BLaER1 (cell line): ENCODE results near the gene ZNF850.
"Not testable (repeated sequence)": the region's sequence is repeated elsewhere in the genome, so short reads cannot be mapped to it uniquely, and the experiment has no call there.

Experiments
- H3K27ac ChIP-seq: shearing (Covaris generic); formaldehyde crosslinking; 2 replicates; pipeline ENCODE4 v1.8.1; 2022
- H3K27me3 ChIP-seq: shearing (Covaris generic); formaldehyde crosslinking; 2 replicates; pipeline ENCODE4 v1.8.1; 2022
- H3K36me3 ChIP-seq: shearing (Covaris generic); formaldehyde crosslinking; 2 replicates; pipeline ENCODE4 v1.8.1; 2022
- H3K4me1 ChIP-seq: shearing (Covaris generic); formaldehyde crosslinking; 2 replicates; pipeline ENCODE4 v1.8.1; 2022
- H3K4me2 ChIP-seq: shearing (Covaris generic); formaldehyde crosslinking; 2 replicates; pipeline ENCODE4 v1.8.1; 2022
- H3K4me3 ChIP-seq: shearing (Covaris generic); formaldehyde crosslinking; 2 replicates; pipeline ENCODE4 v1.8.1; 2022
- H3K9ac ChIP-seq: shearing (Covaris generic); formaldehyde crosslinking; 2 replicates; pipeline ENCODE4 v1.8.1; 2022
- H3K9me3 ChIP-seq: shearing (Covaris generic); formaldehyde crosslinking; 2 replicates; pipeline ENCODE4 v1.8.1; 2022
- H4K20me1 ChIP-seq: shearing (Covaris generic); formaldehyde crosslinking; 2 replicates; pipeline ENCODE4 v1.8.1; 2022
- Cebpa-rat ChIP-seq: shearing (Covaris generic); IDR thresholded peaks from 2 replicates; pipeline ENCODE4 v1.8.1; 2022

The ZNF850 gene

DNA sequence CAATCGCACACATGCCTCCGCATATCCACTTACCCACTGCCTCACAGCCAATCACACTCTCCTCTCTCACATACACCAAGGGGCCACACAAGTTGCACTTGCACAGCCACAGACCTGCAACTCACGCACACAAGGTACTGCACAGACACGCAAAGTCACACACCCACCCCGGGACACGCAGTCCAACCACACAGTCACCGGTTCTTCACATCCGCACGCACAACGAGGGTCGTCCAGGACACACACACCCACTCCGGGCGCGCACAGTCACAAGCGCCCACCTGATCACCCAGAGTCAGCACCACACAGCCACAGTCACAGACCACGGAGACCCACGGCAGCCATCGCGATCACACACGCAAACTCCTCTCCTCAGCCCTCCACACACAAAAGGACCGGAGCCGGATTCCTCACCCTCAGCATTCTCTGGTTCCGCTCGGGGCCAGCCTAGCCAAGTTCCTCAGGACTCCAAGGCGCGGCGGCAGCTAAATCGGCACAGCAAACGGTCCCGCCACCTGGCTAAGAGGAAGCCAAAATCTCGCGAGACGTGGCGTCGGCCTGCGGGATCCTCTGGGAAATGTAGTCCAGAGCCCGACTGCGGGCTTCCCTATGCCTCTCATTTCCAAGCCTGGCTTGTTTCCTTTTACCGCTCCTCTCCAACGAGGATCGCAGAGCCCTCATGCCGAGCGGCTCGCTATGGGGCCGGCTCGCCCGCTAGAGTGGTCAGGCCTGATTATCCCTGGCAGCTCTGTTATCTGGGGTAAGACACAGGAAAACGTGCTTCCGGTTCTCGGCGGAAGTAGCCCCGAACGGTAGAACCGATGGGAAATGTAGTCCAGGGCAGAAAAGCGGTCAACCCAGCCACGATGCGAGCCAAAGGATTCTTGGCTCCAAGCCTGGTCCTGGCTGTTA is at the start of gene ZNF850:
Gene ZNF850 (minus strand): TSS at position 497 of the 912 bp plus-strand sequence. CDS start 10,201 bp downstream, outside the sequence.
- Histone ChIP-seq H3K4me1 (peaks cover 10% of the 10 kb centered on the region), H3K9me3 (peaks cover 71% of the 10 kb centered on the region), H3K9ac (peak within 1 kb of the TSS; percentile 83), H4K20me1 (no peaks in the 10 kb centered on the region), H3K27me3 (no peaks in the 10 kb centered on the region), H3K4me2 (peak within 1 kb of the TSS; percentile 84), H3K27ac (peak within 1 kb of the TSS; percentile 87), H3K4me3 (peak within 1 kb of the TSS; percentile 84), H3K36me3 (peaks cover 43% of the 10 kb centered on the region)
- no peak for TF ChIP-seq Cebpa-rat

DNA sequence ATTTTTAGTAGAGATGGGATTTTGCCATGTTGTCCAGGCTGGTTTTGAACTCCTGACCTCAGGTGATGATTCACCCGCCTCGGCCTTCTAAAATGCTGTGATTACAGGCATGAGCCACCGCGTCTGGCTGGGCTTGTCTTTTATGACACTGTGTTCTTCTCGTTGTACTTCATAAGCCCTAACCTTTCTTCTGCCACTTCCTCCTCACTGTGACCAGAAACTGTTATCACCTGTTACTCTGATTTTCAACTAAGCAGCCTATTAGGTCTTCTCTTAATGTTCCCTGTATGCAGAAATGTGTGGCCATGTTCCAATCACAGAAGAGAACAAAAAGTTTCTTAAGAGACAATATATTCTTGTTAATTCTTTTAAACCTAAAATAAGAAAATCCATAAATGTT is 49.2 kb upstream of the ZNF850 start:
- Histone ChIP-seq H3K4me1 (no peaks in the 10 kb centered on the region), H4K20me1 (no peaks in the 10 kb centered on the region), H3K36me3 (peaks cover 100% of the 10 kb centered on the region), H3K4me2 (no peak overlapping the region), H3K27ac (no peak overlapping the region), H3K4me3 (no peak overlapping the region), H3K27me3 (no peaks in the 10 kb centered on the region), H3K9me3 (peaks cover 100% of the 10 kb centered on the region), H3K9ac (no peak overlapping the region)
- no peak for TF ChIP-seq Cebpa-rat

DNA sequence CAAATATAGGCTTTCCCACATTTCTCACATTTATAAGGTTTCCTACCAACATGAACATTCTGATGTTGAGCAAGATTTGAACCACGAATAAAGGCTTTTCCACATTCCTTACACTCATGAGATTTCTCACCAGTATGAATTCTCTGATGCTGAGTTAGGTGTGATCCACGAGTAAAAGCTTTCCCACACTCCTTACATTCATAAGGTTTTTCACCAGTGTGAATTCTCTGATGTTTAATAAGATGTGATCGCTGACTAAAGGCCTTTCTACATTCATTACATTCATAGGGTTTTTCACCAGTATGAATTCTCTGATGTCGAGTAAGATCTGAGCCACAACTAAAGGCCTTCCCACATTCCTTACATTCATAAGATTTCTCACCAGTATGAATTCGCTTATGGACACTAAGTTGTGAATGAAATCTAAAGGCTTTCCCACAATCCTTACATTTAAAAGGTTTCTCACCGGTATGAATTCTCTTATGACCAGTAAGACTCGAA is 46.6 kb upstream of the ZNF850 start:
- H3K9me3 ChIP-seq: peaks cover 100% of the 10 kb centered on the region

DNA sequence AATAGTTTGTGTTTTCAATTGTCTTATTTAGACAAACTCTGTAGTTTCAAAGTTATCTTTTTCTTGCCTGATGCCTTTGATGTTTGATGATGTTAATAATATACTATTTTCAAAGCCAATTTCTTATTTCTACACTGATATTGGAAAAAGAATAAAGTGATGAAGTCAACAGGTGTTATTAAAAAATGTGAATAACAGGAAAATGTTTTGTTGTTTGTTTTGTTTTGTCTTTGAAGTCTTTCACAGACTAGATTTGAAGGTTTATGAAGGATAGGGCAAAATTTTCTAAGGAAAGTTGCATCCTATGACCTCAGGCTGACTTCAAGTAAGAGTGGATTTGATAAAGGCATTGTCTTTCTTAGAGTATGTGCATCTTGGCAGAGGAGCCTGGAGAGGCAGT is 34.4 kb upstream of the ZNF850 start:
- TF ChIP-seq Cebpa-rat: no peak
- Histone ChIP-seq H3K9me3 (peaks cover 98% of the 10 kb centered on the region), H3K9ac (no peak overlapping the region), H3K4me3 (no peak overlapping the region), H3K4me2 (no peak overlapping the region), H3K27me3 (no peaks in the 10 kb centered on the region), H3K36me3 (peaks cover 93% of the 10 kb centered on the region), H3K27ac (no peak overlapping the region), H3K4me1 (no peaks in the 10 kb centered on the region), H4K20me1 (no peaks in the 10 kb centered on the region)

More for the DNA sequence above, 46.6 kb upstream of the ZNF850 start:
- TF ChIP-seq Cebpa-rat: no peak
- no peak overlapping the region for H3K4me2 ChIP-seq
- H3K4me1 ChIP-seq: no peaks in the 10 kb centered on the region
- no peak overlapping the region for H3K9ac ChIP-seq
- H3K36me3 ChIP-seq: peaks cover 100% of the 10 kb centered on the region
- H3K27me3 ChIP-seq: no peaks in the 10 kb centered on the region
- no peak overlapping the region for H3K27ac ChIP-seq
- H4K20me1 ChIP-seq: no peaks in the 10 kb centered on the region
- peak overlapping the region; percentile 28; the same call in 1 of the 2 replicates for H3K4me3 ChIP-seq

DNA sequence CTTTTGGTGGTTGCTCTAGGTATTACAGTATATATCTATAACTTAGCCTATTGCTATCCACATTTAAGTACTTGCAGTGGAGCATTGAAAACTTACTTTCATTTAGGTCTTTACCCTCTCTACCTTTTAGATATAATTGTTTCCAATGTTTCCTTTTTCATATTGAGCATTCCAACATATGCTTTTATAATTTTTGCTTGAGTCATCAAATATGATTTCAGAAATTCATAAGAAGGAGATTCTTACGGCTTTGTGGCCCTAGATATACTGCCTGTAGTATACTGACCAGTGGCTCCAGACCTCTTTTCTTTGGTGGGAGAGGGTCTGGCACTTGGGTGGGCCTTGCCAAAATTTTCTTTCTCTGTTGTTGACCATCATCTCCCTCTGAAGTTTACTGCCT is 32.8 kb upstream of the ZNF850 start:
- Histone ChIP-seq H4K20me1 (no peaks in the 10 kb centered on the region), H3K36me3 (peaks cover 100% of the 10 kb centered on the region)
- no peak for TF ChIP-seq Cebpa-rat

DNA sequence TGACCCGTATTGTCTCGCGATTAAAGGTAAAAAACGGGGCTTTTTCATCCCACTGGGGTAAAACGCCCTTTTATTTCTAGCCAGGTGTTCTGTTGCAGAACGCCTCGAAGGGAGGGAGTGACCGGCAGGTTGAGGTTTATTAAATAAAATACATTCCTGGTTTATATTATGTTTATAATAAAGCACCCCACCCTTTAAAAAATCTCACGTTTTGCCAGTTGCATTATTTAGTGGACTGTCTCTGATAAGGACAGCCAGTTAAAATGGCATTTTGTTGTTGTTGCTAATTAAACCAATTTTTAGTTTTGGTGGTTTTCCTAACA is 25.1 kb upstream of the ZNF850 start:
- H3K9me3 ChIP-seq: peaks cover 77% of the 10 kb centered on the region
- no peak for TF ChIP-seq Cebpa-rat
- no peaks in the 10 kb centered on the region for H3K27me3 ChIP-seq
- H3K4me3 ChIP-seq: peak overlapping the region; percentile 82
- peaks cover 10% of the 10 kb centered on the region for H3K4me1 ChIP-seq
- peaks cover 42% of the 10 kb centered on the region for H3K36me3 ChIP-seq
- H3K27ac ChIP-seq: peak overlapping the region; percentile 88
- H3K4me2 ChIP-seq: peak overlapping the region; percentile 69
- no peaks in the 10 kb centered on the region for H4K20me1 ChIP-seq
- peak overlapping the region; percentile 87 for H3K9ac ChIP-seq

More for the DNA sequence above, 32.8 kb upstream of the ZNF850 start:
- Histone ChIP-seq H3K27me3 (no peaks in the 10 kb centered on the region), H3K4me1 (no peaks in the 10 kb centered on the region), H3K27ac (no peak overlapping the region), H3K9ac (no peak overlapping the region), H3K4me2 (no peak overlapping the region), H3K4me3 (no peak overlapping the region), H3K9me3 (peaks cover 98% of the 10 kb centered on the region)

DNA sequence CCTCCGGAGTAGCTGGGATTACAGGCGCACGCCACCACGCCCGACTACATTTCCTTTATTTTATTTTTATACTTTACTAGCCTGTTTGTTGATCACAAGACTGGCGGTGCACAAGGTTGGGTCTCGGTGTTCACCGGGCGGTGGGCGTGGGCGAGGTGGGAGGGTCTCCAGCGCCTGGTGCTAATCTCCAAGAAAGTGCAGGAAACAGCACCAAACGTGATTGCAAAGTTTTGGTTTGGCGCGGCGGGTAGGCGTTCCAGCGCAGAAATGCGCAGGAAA is 24.0 kb upstream of the ZNF850 start:
- peaks cover 77% of the 10 kb centered on the region for H3K9me3 ChIP-seq
- H3K27ac ChIP-seq: peak overlapping the region; percentile 88
- peaks cover 10% of the 10 kb centered on the region for H3K4me1 ChIP-seq
- H4K20me1 ChIP-seq: no peaks in the 10 kb centered on the region
- no peak for TF ChIP-seq Cebpa-rat
- H3K9ac ChIP-seq: peak overlapping the region; percentile 61
- H3K4me2 ChIP-seq: peak overlapping the region; percentile 63
- no peaks in the 10 kb centered on the region for H3K27me3 ChIP-seq
- H3K4me3 ChIP-seq: peak overlapping the region; percentile 82
- H3K36me3 ChIP-seq: peaks cover 31% of the 10 kb centered on the region

DNA sequence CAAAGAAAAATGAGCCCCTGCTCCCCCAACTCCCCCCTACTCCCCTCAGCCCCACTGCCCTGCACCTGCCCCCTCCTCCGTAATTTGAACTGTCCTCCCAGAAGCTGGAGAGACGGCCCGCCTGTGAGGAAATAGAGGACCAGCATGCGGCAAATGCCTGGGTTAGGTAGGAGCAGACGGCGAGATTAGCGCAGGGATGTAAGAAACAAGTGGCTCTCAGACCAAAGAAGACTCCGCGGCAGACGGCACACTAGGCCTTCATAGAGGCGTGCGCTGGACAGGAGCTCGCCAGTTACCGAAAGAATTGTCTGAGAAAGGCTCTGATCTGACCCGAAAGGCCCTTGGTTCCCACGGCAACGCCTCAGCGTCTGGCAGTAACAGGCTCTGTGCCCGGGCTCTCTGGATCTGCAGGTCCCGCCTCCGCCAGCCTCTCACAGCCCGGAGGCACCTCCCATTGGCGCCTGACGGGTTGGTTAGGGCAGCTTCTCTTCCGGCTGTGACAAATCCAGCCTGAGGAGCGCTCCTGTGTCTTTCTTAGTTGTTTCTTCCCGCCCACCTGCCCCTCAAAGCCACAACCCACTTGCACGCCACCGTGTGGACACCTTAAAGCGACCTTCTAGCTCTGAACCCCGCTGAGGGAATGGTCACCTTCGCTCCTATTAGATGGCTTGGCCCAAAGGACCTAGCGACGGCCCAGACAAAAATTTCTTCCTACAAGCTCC is 19.0 kb upstream of the ZNF850 start:
- not testable (repeated sequence) for H3K4me2 ChIP-seq, H3K4me3 ChIP-seq

DNA sequence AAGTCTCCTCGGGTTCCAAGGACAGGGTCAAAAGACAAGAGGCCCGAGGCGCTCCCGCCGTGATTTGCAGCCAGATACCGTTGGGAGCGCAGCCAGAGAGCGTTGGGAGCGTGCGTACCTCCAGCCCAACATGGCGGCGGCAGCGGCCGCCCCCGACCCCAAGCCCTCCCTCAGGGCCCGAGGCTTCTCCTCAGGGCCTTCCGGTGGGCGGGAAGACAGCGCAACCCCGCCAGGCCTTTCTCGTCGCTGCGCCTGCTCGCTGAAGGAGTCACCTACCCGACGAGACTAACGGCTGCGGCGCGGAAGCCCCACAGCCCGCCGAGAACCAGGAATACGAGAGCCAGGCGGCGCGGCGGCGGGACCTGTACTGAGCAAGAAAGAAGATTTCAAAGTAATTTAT is 3.2 kb upstream of the ZNF850 start:
- Histone ChIP-seq H3K4me3 (no peak overlapping the region), H3K9ac (no peak overlapping the region), H3K27me3 (no peaks in the 10 kb centered on the region), H4K20me1 (no peaks in the 10 kb centered on the region), H3K36me3 (peaks cover 25% of the 10 kb centered on the region), H3K9me3 (peaks cover 70% of the 10 kb centered on the region), H3K4me1 (peaks cover 8% of the 10 kb centered on the region), H3K4me2 (no peak overlapping the region), H3K27ac (no peak overlapping the region)
- no peak for TF ChIP-seq Cebpa-rat

More for the DNA sequence above, 19.0 kb upstream of the ZNF850 start:
- not testable (repeated sequence) for H3K36me3 ChIP-seq, H3K4me1 ChIP-seq, H3K27me3 ChIP-seq, H4K20me1 ChIP-seq, H3K9ac ChIP-seq, H3K27ac ChIP-seq
- peaks cover 87% of the 10 kb centered on the region for H3K9me3 ChIP-seq

DNA sequence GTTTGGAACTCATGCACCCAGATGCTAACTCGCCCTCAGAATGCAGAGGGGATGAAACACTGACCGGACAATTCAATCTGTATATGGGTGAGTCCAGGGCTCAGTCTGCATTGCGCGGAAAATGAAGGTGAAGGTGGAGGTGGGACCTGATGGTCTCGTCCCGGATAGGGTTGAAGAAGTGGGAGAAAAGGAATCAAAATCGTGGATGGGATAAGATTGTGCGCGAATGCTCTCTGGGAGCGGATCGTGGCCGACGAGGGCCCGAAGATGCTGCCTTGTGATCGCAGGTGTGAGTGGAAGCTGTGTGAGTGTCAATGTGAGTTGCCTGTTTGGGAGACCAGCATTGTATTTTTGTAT is 594 bp upstream of the ZNF850 start:
- peaks cover 37% of the 10 kb centered on the region for H3K36me3 ChIP-seq
- H3K9me3 ChIP-seq: peaks cover 71% of the 10 kb centered on the region
- no peak for TF ChIP-seq Cebpa-rat
- H3K27me3 ChIP-seq: no peaks in the 10 kb centered on the region
- peaks cover 10% of the 10 kb centered on the region for H3K4me1 ChIP-seq
- H3K9ac ChIP-seq: peak overlapping the region; percentile 83
- H4K20me1 ChIP-seq: no peaks in the 10 kb centered on the region
- H3K4me3 ChIP-seq: peak overlapping the region; percentile 84
- H3K27ac ChIP-seq: peak overlapping the region; percentile 87
- peak overlapping the region; percentile 84 for H3K4me2 ChIP-seq
